ENCODE measurements around the gene RCN1. TPM values are rescaled to one million over a fixed set of nuclear protein-coding genes. Genes with fewer than 3 reads are reported as not detected.

The RCN1 gene
- total RNA-seq, 2 experiments from 2014 or later, result 0.74 TPM; not detected in 1

- Histone ChIP-seq H3K79me2 (ENCODE audit: insufficient read depth, low read depth, low read length) (no peaks in the 10 kb centered on the region), H3K4me1 (ENCODE audit: insufficient read depth, low read length, poor library complexity, severe bottlenecking) (no peaks in the 10 kb centered on the region), H3K4me3 (ENCODE audit: low read depth, low read length, poor library complexity, severe bottlenecking) (no peak overlapping the region), H3K9me2 (ENCODE audit: insufficient read depth, low read length) (no peaks in the 10 kb centered on the region), H2AFZ (ENCODE audit: low read length) (no peak overlapping the region), H3K9me3 (ENCODE audit: low read length) (no peaks in the 10 kb centered on the region), H3K36me3 (ENCODE audit: insufficient read depth, low read length) (no peaks in the 10 kb centered on the region), H3K4me2 (ENCODE audit: low read length) (no peak overlapping the region), H4K20me1 (ENCODE audit: insufficient read depth, low read length) (no peaks in the 10 kb centered on the region), H3K27ac (ENCODE audit: low read depth, low read length, poor library complexity, severe bottlenecking) (no peak overlapping the region)
- no peak for TF ChIP-seq EZH2phosphoT487 (IDR thresholded peaks at IDR 0.05; ENCODE audit: borderline replicate concordance, low read depth, low read length)
- no peak for TF ChIP-seq CTCF (conservative IDR thresholded peaks at IDR 0.05; ENCODE audit: low read length)
- intact Hi-C loops (cut with micrococcal nuclease; ENCODE audit: unreplicated experiment), result no loop called here
- POLR2A ChIA-PET, result no interaction called here
- DNase-seq (ENCODE audit: low spot score), result no peak
- no TSS peak for BruUV-seq (replicated peaks)
- CTCF ChIA-PET (ENCODE audit: unreplicated experiment), result no interaction called here
Observed at GRCh38 chr11:32081901-32082300, 9.0 kb upstream of the RCN1 start.

DNA sequence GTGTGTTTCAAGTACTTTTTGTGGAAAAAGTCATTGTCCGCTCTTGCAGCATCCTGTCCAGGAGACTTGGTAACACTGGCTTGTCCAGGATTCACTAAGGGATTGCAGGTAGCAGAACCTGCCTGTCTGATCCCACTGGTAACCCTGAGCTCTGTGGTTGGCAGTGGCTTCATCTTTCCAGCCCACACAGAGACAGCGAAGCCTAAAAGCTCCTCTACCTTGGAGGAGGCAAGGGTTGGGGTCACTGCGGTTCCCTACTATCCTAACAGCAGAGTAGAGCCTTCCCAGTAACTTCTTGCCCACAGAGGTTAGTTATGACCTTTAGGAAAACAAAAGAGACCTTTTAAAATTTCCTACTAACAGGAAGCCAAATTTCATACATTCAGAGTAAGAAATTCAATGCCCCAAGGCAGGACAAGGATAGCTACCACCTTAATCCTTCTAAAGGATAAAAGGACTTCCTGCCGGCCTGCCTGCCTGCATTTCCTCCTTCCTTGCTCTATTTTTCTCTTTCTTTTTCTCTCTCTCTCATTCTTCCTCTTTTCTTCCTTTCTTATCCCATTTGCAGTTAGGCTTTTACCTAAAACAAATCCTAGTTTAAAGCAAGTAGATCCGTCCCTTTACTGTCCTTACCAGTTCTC lies 8.4 kb upstream of the RCN1 start:
- DNase-seq (ENCODE audit: low spot score), result no peak
- Histone ChIP-seq H3K4me3 (ENCODE audit: low read depth, low read length, poor library complexity, severe bottlenecking) (no peak overlapping the region), H3K9me3 (ENCODE audit: low read length) (no peaks in the 10 kb centered on the region), H3K27ac (ENCODE audit: low read depth, low read length, poor library complexity, severe bottlenecking) (no peak overlapping the region), H3K4me1 (ENCODE audit: insufficient read depth, low read length, poor library complexity, severe bottlenecking) (no peaks in the 10 kb centered on the region), H3K9me2 (ENCODE audit: insufficient read depth, low read length) (no peaks in the 10 kb centered on the region), H3K79me2 (ENCODE audit: insufficient read depth, low read depth, low read length) (no peaks in the 10 kb centered on the region), H3K4me2 (ENCODE audit: low read length) (no peak overlapping the region), H2AFZ (ENCODE audit: low read length) (no peak overlapping the region), H4K20me1 (ENCODE audit: insufficient read depth, low read length) (no peaks in the 10 kb centered on the region), H3K36me3 (ENCODE audit: insufficient read depth, low read length) (no peaks in the 10 kb centered on the region)
- CTCF ChIA-PET (ENCODE audit: unreplicated experiment), result no interaction called here
- intact Hi-C loops (cut with micrococcal nuclease; ENCODE audit: unreplicated experiment), result no loop called here
- BruUV-seq (replicated peaks), result no TSS peak
- TF ChIP-seq EZH2phosphoT487 (IDR thresholded peaks at IDR 0.05; ENCODE audit: borderline replicate concordance, low read depth, low read length), result no peak
- TF ChIP-seq CTCF (conservative IDR thresholded peaks at IDR 0.05; ENCODE audit: low read length), result no peak
- POLR2A ChIA-PET, result interaction anchor here (0.7 kb wide), 3 partner anchors 77 to 119 kb away, joined by 3 to 4 read pairs (median 3); no protein-coding TSS in a partner anchor

DNA sequence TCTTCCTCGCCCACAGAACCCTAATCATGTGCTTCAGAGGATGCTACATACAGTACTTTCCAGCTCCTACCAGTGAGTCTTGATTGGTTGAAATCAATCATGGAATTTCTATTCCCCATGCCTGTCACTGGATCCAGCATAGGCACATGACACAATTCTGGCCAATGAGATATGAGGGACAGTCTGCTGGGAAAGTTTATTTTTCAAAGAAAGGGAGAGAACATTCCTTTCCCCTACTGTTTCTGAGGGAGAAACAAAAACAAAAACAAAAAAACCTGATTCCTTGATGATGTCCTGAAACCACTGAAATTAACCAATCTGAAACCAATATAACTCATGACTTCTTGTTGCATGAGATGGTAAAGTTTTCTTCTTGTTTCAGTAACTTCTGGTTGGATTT lies 3.3 kb upstream of the RCN1 start:
- Histone ChIP-seq H4K20me1 (ENCODE audit: insufficient read depth, low read length) (no peaks in the 10 kb centered on the region), H3K79me2 (ENCODE audit: insufficient read depth, low read depth, low read length) (no peaks in the 10 kb centered on the region), H3K4me2 (ENCODE audit: low read length) (no peak overlapping the region), H3K9me3 (ENCODE audit: low read length) (no peaks in the 10 kb centered on the region), H3K9me2 (ENCODE audit: insufficient read depth, low read length) (no peaks in the 10 kb centered on the region), H3K4me3 (ENCODE audit: low read depth, low read length, poor library complexity, severe bottlenecking) (no peak overlapping the region), H3K27ac (ENCODE audit: low read depth, low read length, poor library complexity, severe bottlenecking) (no peak overlapping the region), H3K4me1 (ENCODE audit: insufficient read depth, low read length, poor library complexity, severe bottlenecking) (no peaks in the 10 kb centered on the region), H2AFZ (ENCODE audit: low read length) (no peak overlapping the region), H3K36me3 (ENCODE audit: insufficient read depth, low read length) (no peaks in the 10 kb centered on the region)
- POLR2A ChIA-PET, result no interaction called here
- no peak for DNase-seq (ENCODE audit: low spot score)
- no TSS peak for BruUV-seq (replicated peaks)
- no peak for TF ChIP-seq CTCF (conservative IDR thresholded peaks at IDR 0.05; ENCODE audit: low read length)
- TF ChIP-seq EZH2phosphoT487 (IDR thresholded peaks at IDR 0.05; ENCODE audit: borderline replicate concordance, low read depth, low read length), result no peak
- CTCF ChIA-PET (ENCODE audit: unreplicated experiment), result no interaction called here
- intact Hi-C loops (cut with micrococcal nuclease; ENCODE audit: unreplicated experiment), result no loop called here

All from OCI-LY7 (cell line).